H9 (cell line): ENCODE measurements around the gene ADARB2. TPM values are rescaled to one million over a fixed set of nuclear protein-coding genes. Genes with fewer than 3 reads are reported as not detected.

Experiments used
- DNase-seq: peaks from one replicate; pipeline ENCODE4 v3.0.0-alpha.2; 2017
- H2AFZ ChIP-seq: one replicate; pipeline ENCODE4 v1.6.1; 2013; ENCODE audit warnings: mild to moderate bottlenecking, low read length, control low read depth, moderate library complexity
- H2AK5ac ChIP-seq: 2 replicates; pipeline ENCODE4 v1.6.1; 2013; ENCODE audit warnings: low read length, control low read depth, mixed read lengths; ENCODE audit not compliant: insufficient read length
- H2BK120ac ChIP-seq: one replicate; pipeline ENCODE4 v1.6.1; 2013; ENCODE audit warnings: low read depth, mild to moderate bottlenecking, low read length, control low read depth, inconsistent platforms; ENCODE audit not compliant: poor library complexity, severe bottlenecking
- H2BK12ac ChIP-seq: 2 replicates; pipeline ENCODE4 v1.6.1; 2013; ENCODE audit warnings: low read length, control low read depth, mixed read lengths, low read depth; ENCODE audit not compliant: insufficient read length
- H2BK15ac ChIP-seq: 2 replicates; pipeline ENCODE4 v1.6.1; 2013; ENCODE audit warnings: low read depth, low read length, control low read depth
- H2BK20ac ChIP-seq: one replicate; pipeline ENCODE4 v1.6.1; 2013; ENCODE audit warnings: low read depth, mild to moderate bottlenecking, low read length, control low read depth, inconsistent platforms; ENCODE audit not compliant: poor library complexity, severe bottlenecking
- H2BK5ac ChIP-seq: 2 replicates; pipeline ENCODE4 v1.6.1; 2013; ENCODE audit warnings: low read length, control low read depth, mixed read lengths; ENCODE audit not compliant: insufficient read length
- H3K14ac ChIP-seq: 2 replicates; pipeline ENCODE4 v1.6.1; 2013; ENCODE audit warnings: low read length, control low read depth; ENCODE audit not compliant: insufficient read depth
- H3K18ac ChIP-seq: 2 replicates; pipeline ENCODE4 v1.6.1; 2013; ENCODE audit warnings: low read depth, mild to moderate bottlenecking, mixed read lengths, low read length, control low read depth; ENCODE audit not compliant: insufficient read length
- H3K23ac ChIP-seq: 2 replicates; pipeline ENCODE4 v1.6.1; 2013; ENCODE audit warnings: low read length, control low read depth, mixed read lengths, low read depth; ENCODE audit not compliant: insufficient read length
- H3K23me2 ChIP-seq: 2 replicates; pipeline ENCODE4 v1.6.1; 2013; ENCODE audit warnings: low read depth, mild to moderate bottlenecking, mixed read lengths, low read length, control low read depth; ENCODE audit not compliant: insufficient read length, poor library complexity, severe bottlenecking
- H3K27ac ChIP-seq: 2 replicates; pipeline ENCODE4 v1.5.1; 2013; ENCODE audit warnings: low read length, control low read depth, mixed read lengths, low read depth; ENCODE audit not compliant: insufficient read length
- H3K27me3 ChIP-seq: 2 replicates; pipeline ENCODE4 v1.6.1; 2013; ENCODE audit warnings: low read length, control low read depth, inconsistent platforms; ENCODE audit not compliant: insufficient read depth
- H3K4ac ChIP-seq: 2 replicates; pipeline ENCODE4 v1.6.1; 2013; ENCODE audit warnings: low read depth, mild to moderate bottlenecking, control low read depth, inconsistent platforms, low read length, moderate library complexity
- H3K4me1 ChIP-seq: 2 replicates; pipeline ENCODE4 v1.6.1; 2013; ENCODE audit warnings: low read length, control low read depth, inconsistent platforms; ENCODE audit not compliant: insufficient read depth
- H3K4me2 ChIP-seq: 2 replicates; pipeline ENCODE4 v1.6.1; 2013; ENCODE audit warnings: low read length, control low read depth, mixed read lengths; ENCODE audit not compliant: insufficient read length, insufficient read depth
- H3K56ac ChIP-seq: 2 replicates; pipeline ENCODE4 v1.6.1; 2013; ENCODE audit warnings: low read depth, mild to moderate bottlenecking, mixed read lengths, low read length, control low read depth; ENCODE audit not compliant: insufficient read length
- H3K79me1 ChIP-seq: 2 replicates; pipeline ENCODE4 v1.6.1; 2013; ENCODE audit warnings: low read depth, mild to moderate bottlenecking, moderate library complexity, low read length, control low read depth, inconsistent platforms; ENCODE audit not compliant: insufficient read depth, poor library complexity, severe bottlenecking
- H3K79me2 ChIP-seq: 2 replicates; pipeline ENCODE4 v1.6.1; 2013; ENCODE audit warnings: low read length, control low read depth, inconsistent platforms; ENCODE audit not compliant: insufficient read depth
- H3K9ac ChIP-seq: 2 replicates; pipeline ENCODE4 v1.6.1; 2013; ENCODE audit warnings: low read length, control low read depth, mixed read lengths; ENCODE audit not compliant: insufficient read length; ENCODE audit errors: extremely low read depth
- H3K9me3 ChIP-seq: one replicate; pipeline ENCODE4 v1.6.1; 2013; ENCODE audit warnings: low read depth, low read length, inconsistent platforms; ENCODE audit not compliant: control insufficient read depth
- H3T11ph ChIP-seq: one replicate; pipeline ENCODE4 v1.6.1; 2013; ENCODE audit warnings: mild to moderate bottlenecking, low read length, control low read depth, inconsistent platforms
- H4K20me1 ChIP-seq: one replicate; pipeline ENCODE4 v1.6.1; 2013; ENCODE audit not compliant: control insufficient read depth, insufficient read length, insufficient read depth
- H4K5ac ChIP-seq: 2 replicates; pipeline ENCODE4 v1.6.1; 2013; ENCODE audit warnings: low read depth, mild to moderate bottlenecking, mixed read lengths, low read length, control low read depth; ENCODE audit not compliant: insufficient read length
- H4K8ac ChIP-seq: replicated peaks from 2 replicates; pipeline ENCODE4 v1.6.1; 2013; ENCODE audit warnings: low read length, control low read depth, mixed read lengths, low read depth; ENCODE audit not compliant: insufficient read length
- H4K91ac ChIP-seq: 2 replicates; pipeline ENCODE4 v1.6.1; 2013; ENCODE audit warnings: low read depth, mild to moderate bottlenecking, moderate library complexity, mixed read lengths, low read length, control low read depth; ENCODE audit not compliant: insufficient read length
- H3K27ac Mint-ChIP-seq, 3 experiments: 2 replicates in 2 of 3; 3 replicates in 1 of 3; pipeline ENCODE4 v1.8.0; 2020 to 2021; ENCODE audit warnings: mixed read lengths in 3 of 3, mild to moderate bottlenecking in 1 of 3, moderate library complexity in 1 of 3
- H3K27me3 Mint-ChIP-seq: 2 replicates; pipeline ENCODE4 v1.8.0; 2021; ENCODE audit warnings: low read depth, mild to moderate bottlenecking, moderate library complexity, mixed read lengths
- H3K36me3 Mint-ChIP-seq, 3 experiments: 2 replicates in 2 of 3; 3 replicates in 1 of 3; pipeline ENCODE4 v1.8.0; 2020 to 2021; ENCODE audit warnings: low read depth in 3 of 3, mixed read lengths in 3 of 3; ENCODE audit not compliant: insufficient read depth in 1 of 3
- H3K4me1 Mint-ChIP-seq, 2 experiments: 2 replicates each; pipeline ENCODE4 v1.8.0; 2020; ENCODE audit warnings: mixed read lengths in 2 of 2
- H3K4me3 Mint-ChIP-seq, 2 experiments: 2 replicates in 1 of 2; 3 replicates in 1 of 2; pipeline ENCODE4 v1.8.0; 2020 to 2021; ENCODE audit warnings: mild to moderate bottlenecking in 2 of 2, mixed read lengths in 2 of 2, moderate library complexity in 1 of 2
- H3K9me3 Mint-ChIP-seq, 2 experiments: 2 replicates in 1 of 2; 3 replicates in 1 of 2; pipeline ENCODE4 v1.8.0; 2020; ENCODE audit warnings: mild to moderate bottlenecking in 2 of 2, mixed read lengths in 2 of 2, moderate library complexity in 1 of 2
- CTCF ChIP-seq: fragments of 200-600 bp; sonication (generic); conservative IDR thresholded peaks from 3 replicates; pipeline ENCODE4 v1.8.0; 2021; ENCODE audit warnings: antibody characterized with exemption, mild to moderate bottlenecking
- WGBS: extraction: QIAGEN DNeasy Blood & Tissue Kit; methylation state at CpG from one replicate; pipeline ENCODE4 v1.1.7; 2013; ENCODE audit warnings: missing lambda C conversion rate, low lambda C conversion rate, mixed read lengths; ENCODE audit not compliant: insufficient read length; ENCODE audit errors: extremely low coverage; 5-methylcytosine and 5-hydroxymethylcytosine counted together
- total RNA-seq: library from RNA; stranded (reverse); gene quantifications from 2 replicates; pipeline ENCODE4 v1.2.1, GENCODE V29; 2021

The ADARB2 gene
- total RNA-seq, 1 experiment from 2014 or later: 0.87 TPM

GRCh38 chr10:1308962-1309616, 428.2 kb downstream of the ADARB2 start:
- Histone ChIP-seq H2AK5ac (peak overlapping the region; percentile 0), H3K4me1 (peaks cover 17% of the 10 kb centered on the region), H4K5ac (no peak overlapping the region), H3T11ph (no peak overlapping the region), H2BK5ac (peak overlapping the region; percentile 85), H2AFZ (no peak overlapping the region), H2BK120ac (peak overlapping the region; percentile 87), H2BK20ac (no peak overlapping the region), H3K56ac (no peak overlapping the region), H3K9ac (no peak overlapping the region), H3K9me3 (no peaks in the 10 kb centered on the region), H4K20me1 (no peaks in the 10 kb centered on the region), H3K23me2 (peaks cover 7% of the 10 kb centered on the region), H3K4me2 (peak overlapping the region; percentile 63), H3K23ac (no peak overlapping the region), H3K14ac (0 out of 2 replicates have a peak overlapping the region, but pooled peaks have one; percentile 2), H3K18ac (peak overlapping the region; percentile 81), H2BK12ac (peak overlapping the region; percentile 93), H2BK15ac (no peak overlapping the region), H3K27ac (peak overlapping the region; percentile 100), H3K79me1 (no peaks in the 10 kb centered on the region), H4K91ac (peak overlapping the region; percentile 7), H3K79me2 (no peaks in the 10 kb centered on the region), H3K4ac (no peak overlapping the region; the same call in 1 of the 2 replicates), H3K27me3 (no peaks in the 10 kb centered on the region), H4K8ac (peak overlapping the region; percentile 99)
- no peaks in the 10 kb centered on the region; the same call in 1 of the 2 replicates for H3K27me3 Mint-ChIP-seq
- no peak for DNase-seq
- WGBS: no CpG with 5 or more reads among the region's 8 CpGs
- peaks cover 3 to 4% of the 10 kb centered on the region in 2 experiments; a peak in 4 of 5 replicates for H3K9me3 Mint-ChIP-seq
- H3K4me3 Mint-ChIP-seq: peak overlapping the region; percentile 6 to 57; a peak in 4 of 5 replicates
- no peak; the same call in 2 of the 3 replicates for TF ChIP-seq CTCF
- H3K4me1 Mint-ChIP-seq: peaks cover 35 to 42% of the 10 kb centered on the region in 2 experiments
- peak overlapping the region; percentile 98 to 99 (median 99) for H3K27ac Mint-ChIP-seq
- peaks cover 0 to 5% (median 2%) of the 10 kb centered on the region in 3 experiments; a peak in 3 of 7 replicates for H3K36me3 Mint-ChIP-seq
